ENCODE results near the gene TCTA. TPM values are rescaled to one million over a fixed set of nuclear protein-coding genes. Genes with fewer than 3 reads are reported as not detected.
A peak's percentile ranks its signal among the peaks of the same experiment; 100 is the strongest.
"Not testable (repeated sequence)": the region's sequence is repeated elsewhere in the genome, so short reads cannot be mapped to it uniquely, and the experiment has no call there.

Gene TCTA
- total RNA-seq, 1 donor from 2014 or later = 38.1 TPM

GRCh38 chr3:49388289-49388820 lies 23.9 kb upstream of the TCTA start:
- Histone ChIP-seq H3K4me1 (peaks cover 41% of the 10 kb centered on the region), H3K36me3 (no peaks in the 10 kb centered on the region), H3K27me3 (no peaks in the 10 kb centered on the region), H3K4me3 (no peak overlapping the region), H3K9me3 (no peaks in the 10 kb centered on the region), H3K27ac (no peak overlapping the region)
- DNase-seq = no peak
- intact Hi-C loops (cut with DNase I) = no loop called here
- no peak for ATAC-seq
- TF ChIP-seq, protein P1, sequence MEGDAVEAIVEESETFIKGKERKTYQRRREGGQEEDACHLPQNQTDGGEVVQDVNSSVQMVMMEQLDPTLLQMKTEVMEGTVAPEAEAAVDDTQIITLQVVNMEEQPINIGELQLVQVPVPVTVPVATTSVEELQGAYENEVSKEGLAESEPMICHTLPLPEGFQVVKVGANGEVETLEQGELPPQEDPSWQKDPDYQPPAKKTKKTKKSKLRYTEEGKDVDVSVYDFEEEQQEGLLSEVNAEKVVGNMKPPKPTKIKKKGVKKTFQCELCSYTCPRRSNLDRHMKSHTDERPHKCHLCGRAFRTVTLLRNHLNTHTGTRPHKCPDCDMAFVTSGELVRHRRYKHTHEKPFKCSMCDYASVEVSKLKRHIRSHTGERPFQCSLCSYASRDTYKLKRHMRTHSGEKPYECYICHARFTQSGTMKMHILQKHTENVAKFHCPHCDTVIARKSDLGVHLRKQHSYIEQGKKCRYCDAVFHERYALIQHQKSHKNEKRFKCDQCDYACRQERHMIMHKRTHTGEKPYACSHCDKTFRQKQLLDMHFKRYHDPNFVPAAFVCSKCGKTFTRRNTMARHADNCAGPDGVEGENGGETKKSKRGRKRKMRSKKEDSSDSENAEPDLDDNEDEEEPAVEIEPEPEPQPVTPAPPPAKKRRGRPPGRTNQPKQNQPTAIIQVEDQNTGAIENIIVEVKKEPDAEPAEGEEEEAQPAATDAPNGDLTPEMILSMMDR (IDR thresholded peaks at IDR 0.05) = no peak

GRCh38 chr3:49389297-49389696 lies 22.9 kb upstream of the TCTA start:
- DNase-seq = no peak
- intact Hi-C loops (cut with DNase I) = no loop called here
- H3K27me3 ChIP-seq = no peaks in the 10 kb centered on the region
- peaks cover 35% of the 10 kb centered on the region for H3K4me1 ChIP-seq
- H3K36me3 ChIP-seq = peaks cover 2% of the 10 kb centered on the region
- TF ChIP-seq, protein P1 (IDR thresholded peaks at IDR 0.05) = no peak
- no peak overlapping the region for H3K4me3 ChIP-seq
- no peak for ATAC-seq
- H3K27ac ChIP-seq = no peak overlapping the region
- no peaks in the 10 kb centered on the region for H3K9me3 ChIP-seq

DNA sequence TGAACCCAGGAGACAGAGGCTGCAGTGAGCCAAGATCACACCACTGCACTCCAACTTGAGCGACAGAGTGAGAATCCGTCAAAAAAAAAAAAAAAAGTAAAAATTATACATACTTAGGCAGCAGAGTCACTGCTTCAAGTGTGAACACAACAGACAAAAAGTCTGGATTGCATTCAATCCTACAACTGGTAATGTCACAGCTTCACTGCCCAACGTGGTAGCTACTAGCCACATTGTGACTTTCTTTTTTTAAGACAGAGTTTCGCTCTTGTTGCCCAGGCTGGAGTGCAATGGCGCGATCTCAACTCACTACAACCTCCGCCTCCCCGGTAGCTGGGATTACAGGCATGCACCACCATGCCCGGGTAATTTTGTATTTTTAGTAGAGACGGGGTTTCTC lies 20.9 kb upstream of the TCTA start:
- ATAC-seq; H3K4me3 ChIP-seq; DNase-seq; H3K27me3 ChIP-seq; H3K9me3 ChIP-seq; H3K27ac ChIP-seq; intact Hi-C loops (cut with DNase I): not testable (repeated sequence)
- Histone ChIP-seq H3K4me1 (peaks cover 19% of the 10 kb centered on the region), H3K36me3 (peaks cover 16% of the 10 kb centered on the region)

- DNase-seq = no peak
- H3K27ac ChIP-seq = no peak overlapping the region
These were observed 14.8 kb upstream of the TCTA start for GRCh38 chr3:49397470-49397869.

DNA sequence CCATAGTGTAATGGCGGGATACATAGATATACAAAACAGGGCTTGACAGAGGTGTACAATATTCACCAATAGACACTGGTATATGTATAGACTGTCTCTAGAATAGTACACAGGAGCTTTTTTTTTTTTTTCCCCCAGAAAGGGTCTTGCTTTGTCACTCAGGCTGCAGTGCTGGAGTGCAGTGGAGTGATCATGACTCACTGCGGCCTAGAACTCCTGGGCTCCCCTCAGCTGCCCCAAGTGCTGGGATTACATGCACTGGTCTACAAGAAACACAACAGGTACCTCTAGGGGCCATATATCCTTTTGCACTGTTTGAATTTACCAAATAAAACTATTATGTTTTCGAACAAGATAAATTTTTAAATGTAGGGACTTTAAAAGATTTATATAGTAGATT lies 12.8 kb upstream of the TCTA start:
- TF ChIP-seq, protein P1 (IDR thresholded peaks at IDR 0.05) = no peak
- Histone ChIP-seq H3K9me3 (no peaks in the 10 kb centered on the region), H3K4me1 (peaks cover 41% of the 10 kb centered on the region), H3K4me3 (no peak overlapping the region), H3K27me3 (no peaks in the 10 kb centered on the region), H3K27ac (no peak overlapping the region), H3K36me3 (peaks cover 18% of the 10 kb centered on the region)
- ATAC-seq = no peak
- intact Hi-C loops (cut with DNase I) = no loop called here
- DNase-seq = no peak

More at GRCh38 chr3:49397470-49397869, 14.8 kb upstream of the TCTA start:
- H3K9me3 ChIP-seq = no peaks in the 10 kb centered on the region
- peaks cover 21% of the 10 kb centered on the region for H3K36me3 ChIP-seq
- intact Hi-C loops (cut with DNase I) = no loop called here
- no peaks in the 10 kb centered on the region for H3K27me3 ChIP-seq
- H3K4me1 ChIP-seq = peaks cover 35% of the 10 kb centered on the region
- TF ChIP-seq, protein P1 (IDR thresholded peaks at IDR 0.05) = no peak
- peak; percentile 61 for ATAC-seq
- no peak overlapping the region for H3K4me3 ChIP-seq

GRCh38 chr3:49401766-49402165 lies 10.5 kb upstream of the TCTA start:
- intact Hi-C loops (cut with DNase I) = no loop called here
- H3K9me3 ChIP-seq = no peaks in the 10 kb centered on the region
- no peaks in the 10 kb centered on the region for H3K27me3 ChIP-seq
- H3K36me3 ChIP-seq = peaks cover 1% of the 10 kb centered on the region
- no peak for DNase-seq
- no peak overlapping the region for H3K27ac ChIP-seq
- no peak overlapping the region for H3K4me3 ChIP-seq
- TF ChIP-seq, protein P1 (IDR thresholded peaks at IDR 0.05) = no peak
- peaks cover 58% of the 10 kb centered on the region for H3K4me1 ChIP-seq
- ATAC-seq = peak; percentile 86
